ENCODE data around the gene SSH3. TPM values are rescaled to one million over a fixed set of nuclear protein-coding genes. Genes with fewer than 3 reads are reported as not detected.

The SSH3 gene
- total RNA-seq, 2 experiments from 2014 or later = 9.2 to 18.5 TPM

GRCh38 chr11:67276781-67277230, 26.5 kb upstream of the SSH3 start:
- DNase-seq (ENCODE audit: low spot score) = peak; percentile 62
- TF ChIP-seq EZH2phosphoT487 (IDR thresholded peaks at IDR 0.05; ENCODE audit: borderline replicate concordance, low read depth, low read length) (no peak), CTCF (conservative IDR thresholded peaks at IDR 0.05; ENCODE audit: low read length) (peak; percentile 60)
- Histone ChIP-seq H3K36me3 (ENCODE audit: insufficient read depth, low read length) (peaks cover 95% of the 10 kb centered on the region), H3K4me3 (ENCODE audit: low read depth, low read length, poor library complexity, severe bottlenecking) (peak overlapping the region; percentile 45), H3K27ac (ENCODE audit: low read depth, low read length, poor library complexity, severe bottlenecking) (peak overlapping the region; percentile 98), H3K9me3 (ENCODE audit: low read length) (no peaks in the 10 kb centered on the region), H2AFZ (ENCODE audit: low read length) (no peak overlapping the region), H4K20me1 (ENCODE audit: insufficient read depth, low read length) (peaks cover 7% of the 10 kb centered on the region; the same call in 1 of the 2 replicates), H3K9me2 (ENCODE audit: insufficient read depth, low read length) (no peaks in the 10 kb centered on the region), H3K4me1 (ENCODE audit: insufficient read depth, low read length, poor library complexity, severe bottlenecking) (peaks cover 75% of the 10 kb centered on the region), H3K79me2 (ENCODE audit: insufficient read depth, low read depth, low read length) (peaks cover 79% of the 10 kb centered on the region), H3K4me2 (ENCODE audit: low read length) (peak overlapping the region; percentile 75)
- CTCF ChIA-PET (ENCODE audit: unreplicated experiment) = interaction anchor here (1.2 to 2.0 kb wide), 2 partner anchors 9 to 12 kb away, joined by 3 to 6 read pairs; no protein-coding TSS in a partner anchor
- POLR2A ChIA-PET = interaction anchor here (0.5 to 1.7 kb wide), 4 partner anchors 9 to 101 kb away, joined by 3 to 10 read pairs (median 4); partner anchors contain the start of genes ANKRD13D and POLD4
- BruUV-seq (replicated peaks) = no TSS peak
- intact Hi-C loops (cut with micrococcal nuclease; ENCODE audit: unreplicated experiment) = loop anchor here (1.0 kb wide), 2 partner anchors 9 to 11 kb away; no protein-coding TSS in a partner anchor

DNA sequence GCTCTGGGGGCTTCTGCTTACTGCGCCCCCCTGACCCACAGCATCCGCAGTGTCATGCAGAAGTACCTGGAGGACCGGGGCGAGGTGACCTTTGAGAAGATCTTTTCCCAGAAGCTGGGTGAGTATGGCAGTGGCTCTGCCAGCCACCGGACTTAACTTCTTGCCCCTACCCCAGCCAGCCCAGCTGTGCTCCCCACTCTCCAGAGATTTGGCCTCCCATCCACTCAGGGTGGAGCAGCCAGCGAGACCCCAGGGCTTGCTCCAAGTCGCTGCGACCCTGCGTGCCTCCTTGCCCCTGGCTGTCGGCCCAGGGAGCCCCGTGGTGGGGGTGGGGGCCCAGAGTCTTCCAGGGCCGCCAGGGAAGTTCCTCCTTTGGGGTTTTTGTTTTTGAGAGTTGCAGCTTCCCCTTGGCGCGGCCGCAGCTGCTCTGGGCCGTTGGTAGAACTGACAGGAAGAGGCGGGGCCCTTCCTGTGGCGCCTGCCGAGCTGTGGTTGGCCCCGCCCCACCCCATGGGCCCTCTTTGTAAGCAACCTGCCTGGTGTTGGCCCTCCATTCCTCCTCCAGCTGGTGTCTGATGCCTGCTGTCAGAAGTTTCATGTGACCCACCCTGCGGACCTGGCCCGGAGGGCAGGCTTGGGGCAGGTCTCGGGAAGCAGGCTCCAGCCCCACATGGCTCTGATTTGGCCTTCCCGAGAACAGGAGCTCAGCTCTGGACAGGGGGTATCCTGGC, 25.9 kb upstream of the SSH3 start:
- peak; percentile 99 for DNase-seq (ENCODE audit: low spot score)
- H3K4me3 ChIP-seq (ENCODE audit: low read depth, low read length, poor library complexity, severe bottlenecking) = peak overlapping the region; percentile 61
- peak overlapping the region; percentile 90 for H3K4me2 ChIP-seq (ENCODE audit: low read length)
- peaks cover 69% of the 10 kb centered on the region for H3K4me1 ChIP-seq (ENCODE audit: insufficient read depth, low read length, poor library complexity, severe bottlenecking)
- H2AFZ ChIP-seq (ENCODE audit: low read length) = no peak overlapping the region
- no peaks in the 10 kb centered on the region for H3K9me3 ChIP-seq (ENCODE audit: low read length)
- POLR2A ChIA-PET = interaction anchor here (0.5 to 1.7 kb wide), 7 partner anchors 10 to 101 kb away, joined by 3 to 10 read pairs (median 4); partner anchors contain the start of genes ANKRD13D and POLD4
- intact Hi-C loops (cut with micrococcal nuclease; ENCODE audit: unreplicated experiment) = loop anchor here (1.0 kb wide), 2 partner anchors 9 to 11 kb away; no protein-coding TSS in a partner anchor
- H4K20me1 ChIP-seq (ENCODE audit: insufficient read depth, low read length) = peaks cover 7% of the 10 kb centered on the region; the same call in 1 of the 2 replicates
- no peak; the same call in 1 of the 2 replicates for TF ChIP-seq CTCF (conservative IDR thresholded peaks at IDR 0.05; ENCODE audit: low read length)
- no peak for TF ChIP-seq EZH2phosphoT487 (IDR thresholded peaks at IDR 0.05; ENCODE audit: borderline replicate concordance, low read depth, low read length)
- peak overlapping the region; percentile 98 for H3K27ac ChIP-seq (ENCODE audit: low read depth, low read length, poor library complexity, severe bottlenecking)
- H3K9me2 ChIP-seq (ENCODE audit: insufficient read depth, low read length) = no peaks in the 10 kb centered on the region
- peaks cover 73% of the 10 kb centered on the region for H3K79me2 ChIP-seq (ENCODE audit: insufficient read depth, low read depth, low read length)
- no TSS peak for BruUV-seq (replicated peaks)
- peaks cover 95% of the 10 kb centered on the region for H3K36me3 ChIP-seq (ENCODE audit: insufficient read depth, low read length)
- CTCF ChIA-PET (ENCODE audit: unreplicated experiment) = interaction anchor here (1.2 to 2.0 kb wide), 2 partner anchors 9 to 11 kb away, joined by 3 to 6 read pairs; no protein-coding TSS in a partner anchor

Data from OCI-LY7 (cell line).